Activated T-helper 2 cell treated with anti-CD3 and anti-CD28 coated beads, Interferon-gamma antibody, Interleukin-2, Interleukin-4, amounts not matched to agents 10 μg/mL and 5 μg/mL and 100 μg/mL, durations not matched to agents 14 hours and 24 hours and 36 hours (primary cell): ENCODE measurements around the gene UVRAG. TPM values are rescaled to one million over a fixed set of nuclear protein-coding genes. Genes with fewer than 3 reads are reported as not detected.

Experiments
- DNase-seq: peaks from one replicate; pipeline ENCODE4 v3.0.0; 2021; ENCODE audit warnings: low spot score
- H3K27ac Mint-ChIP-seq: one replicate; pipeline ENCODE4 v1.8.0; 2021; ENCODE audit warnings: mixed read lengths
- H3K27me3 Mint-ChIP-seq: one replicate; pipeline ENCODE4 v1.8.0; 2021; ENCODE audit warnings: low read depth, mixed read lengths
- H3K36me3 Mint-ChIP-seq: one replicate; pipeline ENCODE4 v1.8.0; 2021; ENCODE audit warnings: low read depth, mixed read lengths
- H3K4me1 Mint-ChIP-seq: one replicate; pipeline ENCODE4 v1.8.0; 2021; ENCODE audit warnings: low read depth, mixed read lengths
- H3K4me3 Mint-ChIP-seq: one replicate; pipeline ENCODE4 v1.8.0; 2021; ENCODE audit warnings: low read depth, mild to moderate bottlenecking, moderate library complexity, mixed read lengths
- H3K9me3 Mint-ChIP-seq: one replicate; pipeline ENCODE4 v1.8.0; 2021; ENCODE audit warnings: mixed read lengths
- intact Hi-C: fragments of 100-400 bp; cut with micrococcal nuclease; formaldehyde crosslinking; loops from one replicate; pipeline ENCODE4 v1.15.1; 2023
- total RNA-seq: library from RNA; stranded (reverse); gene quantifications from 2 replicates; pipeline ENCODE4 v1.2.3, GENCODE V29; 2022

UVRAG gene
- total RNA-seq = 23.3 and 23.5 TPM in 2 replicates

DNA sequence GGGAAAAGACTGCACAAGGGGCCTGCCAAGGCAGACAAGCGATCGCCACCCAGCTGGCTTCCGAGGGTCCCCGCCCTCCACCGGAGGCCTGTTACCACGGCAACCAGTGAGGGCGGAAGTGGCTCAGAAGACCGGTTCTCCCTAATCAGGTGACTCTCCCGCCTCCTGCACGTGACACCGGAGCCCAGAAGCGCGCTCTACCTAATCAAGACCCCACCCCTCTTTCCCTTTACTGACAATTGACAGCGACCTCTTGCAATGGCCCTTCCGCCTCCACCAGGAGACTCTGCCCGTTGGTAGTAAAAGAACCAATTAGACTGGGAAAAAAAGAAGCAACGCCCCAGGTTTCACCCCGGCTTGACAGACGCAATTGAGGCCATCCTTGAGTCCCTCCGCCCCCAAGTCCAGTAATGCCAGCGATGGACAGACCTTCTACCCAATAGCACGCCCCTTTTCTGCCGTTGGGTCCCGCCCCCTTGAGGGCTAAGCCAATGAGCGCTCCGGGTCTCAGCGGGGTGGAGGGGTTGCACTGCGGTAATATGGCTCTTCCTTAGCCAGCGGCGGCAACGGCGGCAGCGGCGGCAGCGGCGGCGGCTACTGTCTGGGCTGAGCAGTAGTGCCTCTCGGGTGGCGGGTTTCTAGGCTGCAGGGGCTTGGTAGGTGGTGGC lies at the start of gene UVRAG:
Gene UVRAG (plus strand): TSS at position 534 of the 668 bp plus-strand sequence. CDS start 198 bp downstream, outside the sequence.
- Mint-ChIP-seq H3K27me3 (no peaks in the 10 kb centered on the region), H3K9me3 (no peaks in the 10 kb centered on the region), H3K4me1 (peaks cover 13% of the 10 kb centered on the region), H3K4me3 (no peak within 1 kb of the TSS), H3K27ac (peak within 1 kb of the TSS; percentile 92), H3K36me3 (no peaks in the 10 kb centered on the region)
- DNase-seq = peak; percentile 98
- intact Hi-C loops = loop anchor here (2.0 to 10.0 kb wide), 3 partner anchors 46 to 420 kb away; partner anchors contain the start of gene DGAT2

DNA sequence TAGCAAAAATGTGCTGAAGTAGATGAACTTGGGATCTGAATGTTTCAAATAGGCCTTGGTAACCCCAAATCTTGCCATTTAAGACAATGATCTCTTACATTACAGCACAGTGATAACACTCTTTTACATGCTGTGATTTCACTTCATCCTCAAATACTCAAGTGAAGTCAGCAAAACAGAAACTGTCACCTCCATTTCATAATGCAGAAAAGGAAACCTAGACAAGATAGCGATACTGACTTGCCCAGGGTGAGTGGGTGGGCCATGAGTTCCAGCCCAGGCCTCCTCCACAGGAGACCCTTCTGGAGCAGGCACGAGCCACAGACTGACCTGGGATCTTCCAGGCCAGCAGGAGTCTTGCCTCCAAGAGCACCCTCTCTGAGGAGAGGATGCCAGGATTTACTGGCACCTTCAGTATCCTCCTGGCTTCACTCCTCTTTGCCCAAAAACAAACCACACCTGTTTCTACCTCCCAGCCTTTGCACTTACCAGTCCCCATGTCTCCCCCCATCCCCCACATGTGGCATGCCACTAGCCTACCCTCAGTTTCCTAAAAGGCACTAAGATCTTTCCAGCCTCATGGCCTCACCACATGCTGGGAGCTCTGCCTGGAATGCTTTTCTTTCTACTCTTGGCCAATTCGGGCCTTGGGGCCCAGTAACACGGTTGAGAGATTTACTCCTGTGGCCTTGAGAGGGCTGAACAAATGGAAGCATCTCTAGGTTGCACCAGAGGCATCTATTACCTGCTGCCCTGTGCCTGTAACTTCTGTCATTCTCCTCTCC lies 48.4 kb upstream of the UVRAG start:
- Mint-ChIP-seq H3K4me3 (no peak overlapping the region), H3K9me3 (no peaks in the 10 kb centered on the region), H3K27me3 (peaks cover 26% of the 10 kb centered on the region), H3K36me3 (no peaks in the 10 kb centered on the region), H3K27ac (no peak overlapping the region), H3K4me1 (peaks cover 22% of the 10 kb centered on the region)
- no peak for DNase-seq
- intact Hi-C loops = no loop called here

DNA sequence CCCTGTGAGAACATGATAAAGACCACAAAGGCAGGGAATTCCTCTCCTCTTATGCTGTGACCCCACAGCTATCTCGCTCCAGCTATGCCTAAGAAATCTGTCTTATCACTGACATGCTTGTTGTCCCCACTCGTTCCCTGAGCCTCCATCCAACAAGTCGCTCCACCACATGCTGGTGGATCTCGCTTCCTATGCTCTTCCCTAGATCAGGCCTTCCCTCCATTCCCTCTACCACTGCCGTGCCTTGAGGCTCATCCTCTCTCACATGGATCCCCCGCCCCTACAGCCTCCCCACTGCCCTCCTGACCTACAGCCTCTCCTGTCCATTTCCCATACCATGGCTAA lies 47.8 kb upstream of the UVRAG start:
- no peak overlapping the region for H3K4me3 Mint-ChIP-seq
- peaks cover 22% of the 10 kb centered on the region for H3K4me1 Mint-ChIP-seq
- H3K27ac Mint-ChIP-seq = no peak overlapping the region
- no peak for DNase-seq
- intact Hi-C loops = no loop called here
- no peaks in the 10 kb centered on the region for H3K9me3 Mint-ChIP-seq
- H3K36me3 Mint-ChIP-seq = no peaks in the 10 kb centered on the region
- peaks cover 26% of the 10 kb centered on the region for H3K27me3 Mint-ChIP-seq

DNA sequence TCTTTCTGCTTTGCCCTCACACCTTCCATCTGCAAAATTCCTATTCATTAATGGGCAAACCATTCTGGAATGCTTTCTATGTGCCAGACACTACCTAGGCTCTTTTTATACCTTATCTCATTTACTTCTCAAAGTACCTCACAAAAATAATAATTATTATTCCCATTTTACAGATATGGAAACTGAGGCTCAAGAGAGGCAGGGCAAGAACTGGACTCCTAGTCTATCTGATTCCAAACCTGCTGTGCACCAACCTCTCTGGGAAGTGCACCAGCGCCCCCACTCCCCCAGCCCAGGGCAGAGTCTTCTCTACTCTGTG lies 47.3 kb upstream of the UVRAG start:
- DNase-seq = no peak
- Mint-ChIP-seq H3K4me3 (no peak overlapping the region), H3K36me3 (no peaks in the 10 kb centered on the region), H3K4me1 (peaks cover 22% of the 10 kb centered on the region), H3K9me3 (no peaks in the 10 kb centered on the region), H3K27ac (no peak overlapping the region), H3K27me3 (peaks cover 26% of the 10 kb centered on the region)
- intact Hi-C loops = loop anchor here (2.0 kb wide), 1 partner anchor 47 kb away; the partner anchor contains the start of gene UVRAG

DNA sequence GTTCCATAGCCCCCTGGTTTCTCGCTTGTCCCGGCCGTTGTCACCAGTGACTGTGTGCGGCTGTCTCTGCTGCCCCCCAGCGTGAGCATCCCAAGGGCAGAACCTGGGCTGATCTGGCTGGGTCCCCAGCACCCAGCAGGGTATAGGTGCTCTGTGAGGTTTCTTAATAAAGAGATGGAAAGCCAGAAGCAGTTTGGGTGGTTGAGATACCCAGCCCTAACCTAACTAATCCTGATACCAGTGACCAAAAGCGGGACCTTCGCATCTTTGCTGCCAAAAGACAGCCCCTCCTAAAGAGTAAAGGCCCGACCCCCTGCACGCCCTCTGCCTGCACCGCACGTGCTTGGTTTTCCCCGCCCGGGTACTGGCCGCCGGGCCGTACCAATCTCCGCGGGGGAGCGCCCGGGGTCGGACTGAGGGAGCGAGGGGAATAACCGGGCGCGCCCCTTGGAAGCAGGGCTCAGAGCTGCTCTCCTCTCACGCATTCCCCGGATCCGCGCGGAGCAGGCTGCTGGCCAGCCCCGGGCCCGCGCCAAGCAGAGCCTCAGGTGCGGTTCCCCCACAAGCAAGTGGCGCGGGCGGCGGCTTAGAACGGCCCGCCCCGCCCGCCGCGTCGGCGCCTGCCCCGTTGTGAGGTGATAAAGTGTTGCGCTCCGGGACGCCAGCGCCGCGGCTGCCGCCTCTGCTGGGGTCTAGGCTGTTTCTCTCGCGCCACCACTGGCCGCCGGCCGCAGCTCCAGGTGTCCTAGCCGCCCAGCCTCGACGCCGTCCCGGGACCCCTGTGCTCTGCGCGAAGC lies 46.7 kb upstream of the UVRAG start, which contains the start of gene DGAT2:
Gene DGAT2 (plus strand): TSS at position 667 of the 797 bp plus-strand sequence. CDS start 214 bp downstream, outside the sequence.
- H3K36me3 Mint-ChIP-seq = no peaks in the 10 kb centered on the region
- H3K4me1 Mint-ChIP-seq = peaks cover 23% of the 10 kb centered on the region
- peak within 1 kb of the TSS; percentile 70 for H3K4me3 Mint-ChIP-seq
- intact Hi-C loops = loop anchor here (2.0 kb wide), 1 partner anchor 46 kb away; the partner anchor contains the start of gene UVRAG
- H3K9me3 Mint-ChIP-seq = no peaks in the 10 kb centered on the region
- H3K27me3 Mint-ChIP-seq = peaks cover 26% of the 10 kb centered on the region
- H3K27ac Mint-ChIP-seq = peak within 1 kb of the TSS; percentile 60
- peak; percentile 68 for DNase-seq

DNA sequence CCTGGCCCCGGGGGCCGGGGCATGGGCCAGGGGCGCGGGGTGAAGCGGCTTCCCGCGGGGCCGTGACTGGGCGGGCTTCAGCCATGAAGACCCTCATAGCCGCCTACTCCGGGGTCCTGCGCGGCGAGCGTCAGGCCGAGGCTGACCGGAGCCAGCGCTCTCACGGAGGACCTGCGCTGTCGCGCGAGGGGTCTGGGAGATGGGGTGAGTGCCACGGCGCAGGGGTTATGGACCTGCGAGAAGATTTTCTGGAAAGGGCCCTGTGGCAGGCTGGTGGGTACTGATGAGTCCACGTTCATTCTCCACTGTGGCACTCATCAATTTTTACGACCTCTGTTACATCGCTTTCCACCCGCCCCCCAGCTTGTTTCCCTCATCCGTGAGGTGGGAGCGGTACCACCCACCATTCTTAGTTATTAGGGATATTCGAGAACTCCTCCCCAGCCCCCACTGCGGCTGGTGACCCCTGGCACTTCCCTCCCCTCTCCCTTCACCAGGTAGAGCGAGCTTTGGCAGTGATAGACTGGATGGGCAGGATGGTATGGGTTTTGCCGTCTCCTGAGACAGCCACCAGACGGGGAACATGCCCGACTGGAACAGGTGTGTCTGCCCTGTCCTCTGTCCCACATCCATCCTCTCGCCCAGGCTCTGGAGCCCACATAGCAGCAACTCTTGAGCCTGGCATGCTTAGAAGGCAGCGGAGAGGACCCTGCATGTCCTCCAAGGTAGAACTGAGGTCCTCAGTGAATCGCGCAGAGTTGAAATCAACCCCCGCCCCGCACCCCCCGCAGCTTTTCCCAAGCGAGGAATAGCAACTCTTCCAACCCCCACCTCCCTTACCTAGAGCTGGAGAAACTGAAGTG lies 45.9 kb upstream of the UVRAG start:
- peak overlapping the region; percentile 61 for H3K4me3 Mint-ChIP-seq
- H3K27ac Mint-ChIP-seq = no peak overlapping the region
- DNase-seq = no peak
- H3K27me3 Mint-ChIP-seq = peaks cover 26% of the 10 kb centered on the region
- H3K36me3 Mint-ChIP-seq = no peaks in the 10 kb centered on the region
- no peaks in the 10 kb centered on the region for H3K9me3 Mint-ChIP-seq
- H3K4me1 Mint-ChIP-seq = peaks cover 29% of the 10 kb centered on the region
- intact Hi-C loops = loop anchor here (2.0 kb wide), 1 partner anchor 46 kb away; the partner anchor contains the start of gene UVRAG

DNA sequence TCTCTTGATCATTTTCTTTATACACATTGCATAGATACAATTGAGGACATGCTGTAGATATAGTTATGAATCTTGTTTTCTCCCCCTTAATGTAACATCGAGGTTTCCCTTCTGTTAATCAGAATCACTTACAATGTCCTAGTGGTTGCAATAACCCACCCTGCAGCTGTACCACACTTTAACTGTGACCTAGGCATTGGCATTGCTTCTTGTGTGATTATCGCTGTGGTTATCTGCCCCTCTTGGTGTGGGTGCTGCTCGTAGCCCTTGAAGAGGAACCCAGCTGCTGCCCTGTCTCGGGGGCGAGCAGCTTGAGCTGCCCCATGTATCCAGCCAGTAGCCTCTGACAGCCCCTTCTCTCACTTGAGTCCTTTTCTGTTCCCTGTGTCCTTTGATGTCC lies 44.9 kb upstream of the UVRAG start:
- Mint-ChIP-seq H3K27ac (no peak overlapping the region), H3K27me3 (peaks cover 26% of the 10 kb centered on the region), H3K4me3 (no peak overlapping the region), H3K4me1 (peaks cover 29% of the 10 kb centered on the region), H3K9me3 (no peaks in the 10 kb centered on the region), H3K36me3 (no peaks in the 10 kb centered on the region)
- no peak for DNase-seq
- intact Hi-C loops = no loop called here

DNA sequence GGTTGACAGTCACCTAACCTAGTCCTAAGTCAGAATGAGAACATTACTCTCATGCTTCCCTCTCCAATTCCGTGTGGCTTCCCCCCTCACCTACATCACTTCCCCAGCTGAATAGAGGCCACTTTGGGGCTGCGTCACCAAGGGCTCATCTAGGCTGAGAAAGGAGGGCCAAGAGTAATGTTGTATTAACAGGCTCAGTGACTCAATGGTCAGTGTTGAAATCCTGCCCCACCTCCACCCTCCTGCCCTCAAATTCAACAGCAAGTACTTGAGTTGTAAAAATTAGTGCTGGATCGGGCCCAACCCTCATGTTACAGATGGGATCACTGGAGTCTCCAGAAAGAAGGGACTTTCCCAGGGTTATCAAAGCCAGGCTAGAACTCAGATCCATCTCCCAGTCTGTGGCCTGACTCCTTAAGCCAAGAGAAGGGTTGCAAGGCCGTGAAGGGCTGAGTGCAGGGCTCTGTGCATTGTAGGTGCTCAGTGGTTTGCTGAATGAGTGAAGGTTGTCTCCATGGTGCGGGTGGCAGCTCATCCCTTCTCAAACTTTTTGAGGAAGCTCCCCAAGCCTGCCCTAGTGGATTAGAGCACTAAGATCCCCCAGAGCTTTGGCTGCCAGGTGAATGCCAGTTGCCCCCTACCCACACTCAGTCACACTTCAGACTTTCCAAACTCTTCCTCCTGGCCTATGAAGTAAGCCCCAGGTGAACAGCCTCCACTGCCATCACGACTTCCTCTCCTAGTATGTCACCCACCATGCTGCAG lies 43.2 kb upstream of the UVRAG start:
- Mint-ChIP-seq H3K9me3 (no peaks in the 10 kb centered on the region), H3K4me1 (peaks cover 28% of the 10 kb centered on the region), H3K27me3 (peaks cover 26% of the 10 kb centered on the region), H3K36me3 (no peaks in the 10 kb centered on the region), H3K4me3 (no peak overlapping the region), H3K27ac (no peak overlapping the region)
- intact Hi-C loops = no loop called here
- DNase-seq = no peak

DNA sequence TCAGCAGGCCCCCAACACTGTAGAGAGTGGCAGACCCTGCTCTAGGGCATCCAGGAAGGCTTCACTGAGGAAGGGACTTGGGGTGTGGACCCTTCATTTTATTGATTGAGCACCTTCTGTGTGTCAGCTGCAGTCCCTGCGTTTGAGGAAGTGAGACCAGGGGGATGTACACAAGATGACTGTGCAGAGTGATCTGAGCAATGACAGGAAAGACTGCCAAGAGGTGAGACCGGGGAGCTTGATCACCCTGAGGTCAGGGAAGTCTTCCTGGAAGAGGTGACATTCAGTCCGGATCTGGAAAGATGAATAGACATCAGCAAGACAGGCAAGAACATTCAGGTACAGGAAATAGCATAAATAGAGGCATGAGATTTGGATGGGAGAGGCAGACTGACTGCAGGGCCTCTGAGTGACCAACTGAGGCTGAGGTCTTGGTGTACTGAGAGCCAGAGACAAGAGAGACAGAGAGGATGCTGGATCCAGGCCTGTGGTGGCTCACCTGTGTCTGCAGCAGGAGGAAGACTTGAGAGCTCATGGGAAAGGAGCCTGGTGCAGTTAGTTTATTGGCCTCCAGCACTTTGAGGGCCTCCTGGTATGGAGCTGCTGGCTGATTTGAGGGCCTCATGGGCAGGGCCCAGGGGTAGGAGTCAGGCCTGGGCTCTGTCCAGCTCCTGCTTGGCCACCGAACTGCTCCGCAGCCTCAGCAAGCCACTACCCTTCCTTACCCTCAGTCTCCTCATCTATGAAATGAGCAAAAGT lies 41.2 kb upstream of the UVRAG start:
- Mint-ChIP-seq H3K4me3 (no peak overlapping the region), H3K9me3 (no peaks in the 10 kb centered on the region), H3K36me3 (no peaks in the 10 kb centered on the region), H3K27me3 (peaks cover 23% of the 10 kb centered on the region), H3K27ac (peak overlapping the region; percentile 34), H3K4me1 (peaks cover 28% of the 10 kb centered on the region)
- intact Hi-C loops = no loop called here
- DNase-seq = no peak

DNA sequence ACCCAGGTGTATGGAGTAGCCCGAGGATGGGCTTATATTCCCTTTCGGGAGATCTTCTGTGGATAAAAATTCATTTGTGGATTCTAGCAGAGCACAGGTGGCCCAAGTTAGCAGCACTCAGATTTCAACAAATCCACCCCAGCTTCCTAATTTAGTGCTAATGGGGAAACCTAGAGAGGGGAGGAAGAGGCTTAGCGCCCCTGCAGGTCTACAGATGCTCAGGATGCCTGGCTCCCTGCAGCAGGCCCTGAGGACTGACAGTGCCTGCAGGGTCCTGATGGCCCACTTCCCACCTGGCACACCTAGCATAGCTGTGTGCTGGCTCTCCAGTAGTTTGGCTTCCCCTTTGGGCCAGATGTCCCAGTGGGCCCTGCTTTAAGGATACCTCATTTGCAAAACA lies 40.0 kb upstream of the UVRAG start:
- no peak overlapping the region for H3K27ac Mint-ChIP-seq
- no peak for DNase-seq
- H3K36me3 Mint-ChIP-seq = no peaks in the 10 kb centered on the region
- H3K4me3 Mint-ChIP-seq = no peak overlapping the region
- peaks cover 27% of the 10 kb centered on the region for H3K4me1 Mint-ChIP-seq
- peaks cover 14% of the 10 kb centered on the region for H3K27me3 Mint-ChIP-seq
- no peaks in the 10 kb centered on the region for H3K9me3 Mint-ChIP-seq
- intact Hi-C loops = no loop called here

DNA sequence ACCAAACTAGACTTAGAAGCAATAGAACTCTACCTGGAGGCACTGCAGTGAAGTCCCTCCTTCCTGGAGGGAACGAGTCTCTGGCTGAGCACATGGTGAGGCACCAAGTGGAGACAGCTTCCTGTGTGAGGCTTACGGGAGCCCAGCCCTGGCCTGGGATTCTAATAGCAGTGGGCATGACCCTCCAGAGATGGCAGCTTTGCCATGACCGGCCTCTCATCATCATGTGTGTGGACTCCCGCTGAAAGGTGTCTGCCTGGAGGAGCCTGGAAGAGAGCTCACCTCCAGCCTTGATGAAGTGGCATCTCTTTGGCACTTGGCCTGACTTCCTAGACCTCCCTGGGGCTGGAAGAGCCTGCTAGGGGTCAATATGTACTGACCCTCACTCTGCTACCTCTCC lies 38.5 kb upstream of the UVRAG start:
- H3K27me3 Mint-ChIP-seq = no peaks in the 10 kb centered on the region
- H3K9me3 Mint-ChIP-seq = no peaks in the 10 kb centered on the region
- DNase-seq = no peak
- intact Hi-C loops = no loop called here
- H3K27ac Mint-ChIP-seq = no peak overlapping the region
- peaks cover 25% of the 10 kb centered on the region for H3K4me1 Mint-ChIP-seq
- H3K4me3 Mint-ChIP-seq = no peak overlapping the region
- H3K36me3 Mint-ChIP-seq = no peaks in the 10 kb centered on the region
